Measurements from ENCODE around the gene MCF2L. TPM values are rescaled to one million over a fixed set of nuclear protein-coding genes. Genes with fewer than 3 reads are reported as not detected.

The MCF2L gene
- total RNA-seq, 1 donor from 2014 or later = 90.0 TPM

- H3K4me1 Mint-ChIP-seq (ENCODE audit: low read depth) = peaks cover 10% of the 10 kb centered on the region
- no peak overlapping the region for H3K4me3 Mint-ChIP-seq (ENCODE audit: low read depth)
- TF ChIP-seq CTCF (IDR thresholded peaks at IDR 0.05; ENCODE audit: unreplicated experiment) = no peak
- no peaks in the 10 kb centered on the region for H3K9me3 Mint-ChIP-seq (ENCODE audit: low read depth)
- no peaks in the 10 kb centered on the region for H3K27me3 Mint-ChIP-seq
- H3K27ac Mint-ChIP-seq = no peak overlapping the region
- H3K36me3 Mint-ChIP-seq (ENCODE audit: insufficient read depth) = peaks cover 14% of the 10 kb centered on the region
- DNase-seq (ENCODE audit: low spot score, unreplicated experiment) = no peak
These were observed 47.7 kb downstream of the MCF2L start for GRCh38 chr13:113016526-113017295.

DNA sequence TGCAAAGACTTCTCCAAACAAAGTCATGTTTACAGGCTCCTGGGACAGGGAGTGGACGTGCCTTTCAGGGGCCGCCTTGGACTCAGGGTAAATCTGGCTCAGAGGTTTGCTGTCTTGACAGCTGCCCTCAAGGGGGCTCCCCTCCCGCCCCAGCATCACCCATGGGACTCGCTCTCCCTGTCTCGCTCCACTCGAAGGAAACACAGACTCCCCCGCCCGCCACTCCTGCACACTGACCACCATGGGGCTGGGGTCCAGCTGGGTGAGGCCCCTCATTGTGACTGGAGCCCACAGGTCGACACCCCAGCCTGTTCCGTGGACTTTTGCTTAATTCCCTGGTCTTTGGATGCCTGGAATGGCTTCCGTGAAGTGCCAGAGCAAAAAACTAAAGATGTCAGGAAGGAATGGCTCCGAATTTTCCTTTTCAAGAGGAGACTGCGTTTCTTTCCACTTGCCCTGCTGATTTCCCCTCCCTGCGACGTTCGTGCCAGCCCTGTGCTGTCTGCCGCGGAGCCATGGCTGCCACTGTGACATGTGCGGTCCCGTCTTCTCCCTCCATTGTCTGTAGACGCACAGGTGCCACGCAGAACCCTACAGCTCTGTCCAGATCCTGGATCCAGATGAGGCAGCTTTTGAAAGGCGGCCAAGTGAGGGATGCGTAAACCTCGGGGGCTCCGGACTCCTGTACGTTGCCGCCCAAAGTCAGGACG lies 48.6 kb downstream of the MCF2L start:
- no peak for TF ChIP-seq CTCF (IDR thresholded peaks at IDR 0.05; ENCODE audit: unreplicated experiment)
- Mint-ChIP-seq H3K27ac (no peak overlapping the region), H3K9me3 (ENCODE audit: low read depth) (no peaks in the 10 kb centered on the region), H3K36me3 (ENCODE audit: insufficient read depth) (peaks cover 14% of the 10 kb centered on the region), H3K4me3 (ENCODE audit: low read depth) (no peak overlapping the region), H3K27me3 (peaks cover 2% of the 10 kb centered on the region), H3K4me1 (ENCODE audit: low read depth) (peaks cover 14% of the 10 kb centered on the region)
- DNase-seq (ENCODE audit: low spot score, unreplicated experiment) = no peak

DNA sequence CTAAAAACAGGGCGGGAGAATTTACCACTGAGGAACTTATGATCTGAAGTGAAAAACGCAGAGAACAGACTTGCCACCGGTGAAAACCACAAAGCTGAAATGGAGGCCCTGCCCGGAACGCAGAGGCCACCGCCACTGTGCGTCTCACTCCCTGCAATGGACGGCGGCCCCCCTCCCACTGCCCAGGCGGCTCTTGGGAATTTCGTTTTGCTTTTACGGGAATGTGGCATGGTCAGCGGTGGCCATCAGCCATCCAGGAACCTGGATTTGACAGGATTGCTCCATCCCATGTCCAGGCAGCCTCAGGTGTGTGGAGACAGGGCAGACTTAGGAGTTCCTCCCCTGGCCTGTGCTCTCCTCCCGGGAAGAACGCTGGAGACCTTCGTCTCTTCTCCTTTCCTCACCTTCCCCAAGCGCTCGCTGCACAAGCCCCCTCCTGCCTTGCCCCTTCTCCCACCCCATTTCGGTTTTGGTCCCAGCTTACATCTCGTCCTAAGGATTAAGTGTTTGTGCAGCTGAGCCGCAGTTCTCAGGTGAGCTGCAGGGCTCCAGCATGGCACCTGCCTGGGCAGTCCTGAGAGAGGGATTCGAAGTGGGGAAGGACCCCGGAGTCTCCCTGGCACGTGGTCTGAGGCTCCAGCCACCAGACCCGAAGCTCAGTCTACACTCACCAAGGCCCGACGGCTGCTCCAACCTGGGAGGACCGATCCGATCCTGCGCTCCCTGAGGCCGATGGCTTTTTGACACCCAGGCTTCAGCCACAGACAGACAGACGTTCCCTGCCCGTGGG lies 49.9 kb downstream of the MCF2L start:
- H3K9me3 Mint-ChIP-seq (ENCODE audit: low read depth) = no peaks in the 10 kb centered on the region
- H3K4me1 Mint-ChIP-seq (ENCODE audit: low read depth) = peaks cover 15% of the 10 kb centered on the region
- H3K4me3 Mint-ChIP-seq (ENCODE audit: low read depth) = no peak overlapping the region
- no peak for TF ChIP-seq CTCF (IDR thresholded peaks at IDR 0.05; ENCODE audit: unreplicated experiment)
- DNase-seq (ENCODE audit: low spot score, unreplicated experiment) = no peak
- H3K36me3 Mint-ChIP-seq (ENCODE audit: insufficient read depth) = peaks cover 17% of the 10 kb centered on the region
- peaks cover 8% of the 10 kb centered on the region for H3K27me3 Mint-ChIP-seq
- H3K27ac Mint-ChIP-seq = peak overlapping the region; percentile 88

DNA sequence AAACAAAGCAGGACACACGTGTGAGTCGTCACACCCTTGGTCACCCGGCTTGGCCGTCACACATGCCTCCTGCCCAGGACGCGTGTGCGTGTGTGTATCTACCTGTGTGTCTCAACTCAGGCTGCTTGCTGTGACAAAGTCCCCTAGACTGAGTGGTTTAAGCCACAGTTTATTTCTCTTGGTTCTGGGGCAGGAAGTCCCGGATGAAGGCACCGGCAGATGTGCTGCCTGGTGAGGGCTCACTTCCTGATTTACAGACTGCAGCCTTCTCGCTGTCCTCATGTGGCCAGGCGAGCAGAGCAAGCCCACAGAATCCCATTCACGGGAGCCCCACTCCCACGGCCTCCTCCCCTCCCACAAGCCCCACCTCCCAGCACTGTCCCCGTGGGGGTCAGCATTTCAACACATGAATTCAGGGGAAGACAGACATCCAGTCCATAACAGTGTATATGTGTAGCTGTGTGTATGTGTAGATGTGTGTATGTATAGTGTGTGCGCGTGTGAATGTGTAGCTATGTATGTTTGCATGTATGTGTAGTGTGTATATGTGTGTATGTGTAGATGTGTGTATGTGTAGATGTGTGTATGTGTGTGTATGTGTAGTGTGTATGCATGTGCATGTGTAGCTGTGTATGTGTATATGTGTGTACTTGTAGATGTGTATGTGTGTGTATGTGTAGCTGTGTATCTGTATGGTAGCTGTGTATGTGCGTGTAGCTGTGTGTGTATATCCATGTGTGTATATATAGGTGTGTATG lies 51.5 kb downstream of the MCF2L start:
- H3K36me3 Mint-ChIP-seq (ENCODE audit: insufficient read depth) = peaks cover 19% of the 10 kb centered on the region
- no peak for TF ChIP-seq CTCF (IDR thresholded peaks at IDR 0.05; ENCODE audit: unreplicated experiment)
- no peaks in the 10 kb centered on the region for H3K9me3 Mint-ChIP-seq (ENCODE audit: low read depth)
- H3K27ac Mint-ChIP-seq = no peak overlapping the region
- no peak overlapping the region for H3K4me3 Mint-ChIP-seq (ENCODE audit: low read depth)
- H3K4me1 Mint-ChIP-seq (ENCODE audit: low read depth) = peaks cover 14% of the 10 kb centered on the region
- no peak for DNase-seq (ENCODE audit: low spot score, unreplicated experiment)
- H3K27me3 Mint-ChIP-seq = peaks cover 9% of the 10 kb centered on the region

All from progenitor cell of endocrine pancreas (in vitro differentiated cells).